ENCODE results near the gene CYP2E1.
"Not testable (repeated sequence)": the region's sequence is repeated elsewhere in the genome, so short reads cannot be mapped to it uniquely, and the experiment has no call there.

- not testable (repeated sequence) for TF ChIP-seq POLR2A, POLR2AphosphoS5, TAF1 (IDR thresholded peaks at IDR 0.05; ENCODE audit: low read depth, low read length)
These were observed 33.6 kb upstream of the CYP2E1 start for GRCh38 chr10:133493562-133493961.

Measured in GM12891 (cell line).